Endothelial cell of umbilical vein (primary cell): ENCODE measurements around the gene TENT5C. TPM values are rescaled to one million over a fixed set of nuclear protein-coding genes. Genes with fewer than 3 reads are reported as not detected.

ENCODE experiments used
- BruUV-seq: library from RNA; stranded (reverse); fragments of 400-500 nt; replicated peaks from 2 replicates; lab custom pipeline; 2021; lab: Mats Ljungman, UMichigan
- CTCF ChIA-PET: fragments of 300-600, 350-600 bp; sonication (Branson Sonifier 250); formaldehyde crosslinking; loops from one replicate; lab custom pipeline; 2021; ENCODE audit warnings: antibody characterized with exemption, inconsistent platforms; lab: Charles Lee
- POLR2A ChIA-PET: fragments of 300-600, 350-600 bp; sonication (Branson Sonifier 250); formaldehyde crosslinking; loops from one replicate; lab custom pipeline; 2021; ENCODE audit warnings: antibody characterized with exemption, inconsistent platforms; lab: Charles Lee
- DNase-seq: peaks from one replicate; pipeline ENCODE4 v3.0.0-alpha.2; 2011; ENCODE audit warnings: low read depth, low spot score
- FAIRE-seq: peaks from 2 replicates; lab custom pipeline; 2011; peaks lifted over from hg19 to GRCh38; lab: Jason Lieb, UNC
- H2AFZ ChIP-seq: 2 replicates; pipeline ENCODE4 v1.6.0; 2012; ENCODE audit warnings: low read depth, low read length, control low read depth, inconsistent platforms
- H3K27ac ChIP-seq: 2 replicates; pipeline ENCODE4 v1.5.1; 2011; ENCODE audit warnings: low read depth, mild to moderate bottlenecking, control low read depth, low read length, moderate library complexity; ENCODE audit not compliant: insufficient read depth
- H3K27me3 ChIP-seq, 2 experiments: 2 replicates each; pipeline versions ENCODE4 v1.6.0 to v1.6.1; 2011; ENCODE audit warnings: low read length in 2 of 2, mixed read lengths in 1 of 2; ENCODE audit not compliant: control insufficient read depth in 2 of 2, insufficient read depth in 2 of 2
- H3K36me3 ChIP-seq, 2 experiments: 2 replicates in 1 of 2; 3 replicates in 1 of 2; pipeline ENCODE4 v1.5.1; 2011; ENCODE audit warnings: low read length in 2 of 2, mild to moderate bottlenecking in 1 of 2, moderate library complexity in 1 of 2; ENCODE audit not compliant: control insufficient read depth in 2 of 2, insufficient read depth in 2 of 2; ENCODE audit errors: extremely low read depth in 1 of 2
- H3K4me1 ChIP-seq: 3 replicates; pipeline ENCODE4 v1.5.1; 2011; ENCODE audit warnings: mild to moderate bottlenecking, low read length; ENCODE audit not compliant: control insufficient read depth, insufficient read depth; ENCODE audit errors: extremely low read depth
- H3K4me2 ChIP-seq: 2 replicates; pipeline ENCODE4 v1.6.1; 2011; ENCODE audit warnings: low read length, control low read depth, mixed read lengths; ENCODE audit not compliant: insufficient read depth
- H3K4me3 ChIP-seq, 3 experiments: fragments of 200-600 bp in 1 of 3; sonication (generic), shearing (Covaris generic) in 1 of 3; replicated peaks in 1 of 3; 2 replicates each; pipeline ENCODE4 v1.5.1; 2011 to 2016; ENCODE audit warnings: control low read depth in 3 of 3, low read length in 3 of 3, mild to moderate bottlenecking in 2 of 3, inconsistent platforms in 1 of 3, low read depth in 1 of 3, moderate library complexity in 1 of 3; ENCODE audit not compliant: insufficient read depth in 1 of 3
- H3K79me2 ChIP-seq: 2 replicates; pipeline ENCODE4 v1.6.0; 2012; ENCODE audit warnings: low read length, inconsistent platforms; ENCODE audit not compliant: control insufficient read depth, insufficient read depth
- H3K9ac ChIP-seq: replicated peaks from 2 replicates; pipeline ENCODE3; 2011; ENCODE audit warnings: low read length, control low read depth; ENCODE audit not compliant: insufficient read depth; ENCODE audit errors: extremely low read depth
- H3K9me1 ChIP-seq: replicated peaks from 3 replicates; pipeline ENCODE4 v1.6.0; 2011; ENCODE audit warnings: mild to moderate bottlenecking, low read length; ENCODE audit not compliant: control insufficient read depth, insufficient read depth; ENCODE audit errors: extremely low read depth
- H3K9me3 ChIP-seq: replicated peaks from 2 replicates; pipeline ENCODE4 v1.5.1; 2012; ENCODE audit warnings: low read length, inconsistent platforms; ENCODE audit not compliant: control insufficient read depth, insufficient read depth
- H4K20me1 ChIP-seq: replicated peaks from 2 replicates; pipeline ENCODE3; 2011; ENCODE audit warnings: mild to moderate bottlenecking, low read length; ENCODE audit not compliant: control insufficient read depth, insufficient read depth; ENCODE audit errors: extremely low read depth
- CTCF ChIP-seq, 2 donors: IDR thresholded peaks; 1 replicate in 1 of 2; 2 replicates in 1 of 2; pipeline ENCODE4 v1.5.1; 2011; ENCODE audit warnings: low read length in 2 of 2, mild to moderate bottlenecking in 2 of 2, moderate library complexity in 2 of 2, control low read depth in 1 of 2, inconsistent platforms in 1 of 2, low read depth in 1 of 2; ENCODE audit not compliant: insufficient read depth in 1 of 2; ENCODE audit errors: extremely low read depth in 1 of 2
- JUN ChIP-seq: IDR thresholded peaks from 2 replicates; pipeline ENCODE4 v1.6.1; 2011; ENCODE audit warnings: borderline replicate concordance, low read depth; ENCODE audit not compliant: insufficient read length, insufficient read depth
- MAX ChIP-seq: IDR thresholded peaks from 2 replicates; pipeline ENCODE4 v1.6.1; 2011; ENCODE audit not compliant: insufficient read depth, insufficient read length
- POLR2A ChIP-seq: IDR thresholded peaks from 2 replicates; pipeline ENCODE4 v1.6.1; 2012; ENCODE audit warnings: low read depth, mild to moderate bottlenecking, control low read depth, low read length
- dilution Hi-C: fragments of 300-500 bp; cut with MboI; formaldehyde crosslinking; loops from one replicate; pipeline ENCODE4 v1.15.0; 2019; ENCODE audit warnings: low sequenced_read_pairs; ENCODE audit not compliant: extremely low pct_ligation_motif_present
- intact Hi-C: fragments of 100-400 bp; cut with micrococcal nuclease; formaldehyde crosslinking; loops from one replicate; pipeline ENCODE4 v1.10.0; 2022
- polyA plus RNA-seq, 4 experiments: library from polyadenylated mRNA; depleted of rRNA in 3 of 4; stranded (reverse) in 3 of 4; unstranded in 1 of 4; fragments of >200 nt; gene quantifications; 2 replicates each; pipeline versions ENCODE4 v1.2.1 to v1.2.3, GENCODE V29; 2011 to 2012; ENCODE audit warnings: missing spikeins in 1 of 4
- total RNA-seq: library from RNA; stranded (reverse); gene quantifications from 2 replicates; pipeline ENCODE4 v1.2.3, GENCODE V29; 2021

The TENT5C gene
- total and polyA plus RNA-seq, 2 donors (not counting 3 experiments of a cell fraction or from before 2014, with no cell fraction given): 0.06 to 0.22 TPM

- Histone ChIP-seq H4K20me1 (no peaks in the 10 kb centered on the region), H3K79me2 (no peaks in the 10 kb centered on the region), H3K36me3 (no peaks in the 10 kb centered on the region), H3K9me1 (no peaks in the 10 kb centered on the region), H3K27ac (no peak overlapping the region), H2AFZ (no peak overlapping the region), H3K27me3 (no peaks in the 10 kb centered on the region), H3K9me3 (no peaks in the 10 kb centered on the region), H3K4me1 (no peaks in the 10 kb centered on the region), H3K9ac (no peak overlapping the region), H3K4me2 (no peak overlapping the region), H3K4me3 (no peak overlapping the region)
- FAIRE-seq (no peak), DNase-seq (no peak)
- intact Hi-C loops (no loop called here), dilution Hi-C loops (no loop called here)
- ChIA-PET POLR2A (no interaction called here), CTCF (interaction anchor here (2.0 kb wide), 1 partner anchor 13 kb away, joined by 4 read pairs; no protein-coding TSS in a partner anchor)
- no peak for TF ChIP-seq CTCF (IDR thresholded peaks at IDR 0.05; ENCODE audit: extremely low read depth in 1 of 2, insufficient read depth in 1 of 2, low read depth in 1 of 2, low read length in 2 of 2)
- TF ChIP-seq POLR2A: no peak
- no peak for TF ChIP-seq MAX
- TF ChIP-seq JUN: no peak
- BruUV-seq: no TSS peak
These were observed 18.1 kb upstream of the TENT5C start for GRCh38 chr1:117587499-117588356.
